H9 (cell line): ENCODE measurements around the gene PIK3C3. TPM values are rescaled to one million over a fixed set of nuclear protein-coding genes. Genes with fewer than 3 reads are reported as not detected.
"Not testable (repeated sequence)": the region's sequence is repeated elsewhere in the genome, so short reads cannot be mapped to it uniquely, and the experiment has no call there.

Experiments
- DNase-seq: peaks from one replicate; pipeline ENCODE4 v3.0.0-alpha.2; 2017
- H2AFZ ChIP-seq: one replicate; pipeline ENCODE4 v1.6.1; 2013; ENCODE audit warnings: mild to moderate bottlenecking, low read length, control low read depth, moderate library complexity
- H2AK5ac ChIP-seq: 2 replicates; pipeline ENCODE4 v1.6.1; 2013; ENCODE audit warnings: low read length, control low read depth, mixed read lengths; ENCODE audit not compliant: insufficient read length
- H2BK120ac ChIP-seq: one replicate; pipeline ENCODE4 v1.6.1; 2013; ENCODE audit warnings: low read depth, mild to moderate bottlenecking, low read length, control low read depth, inconsistent platforms; ENCODE audit not compliant: poor library complexity, severe bottlenecking
- H2BK12ac ChIP-seq: 2 replicates; pipeline ENCODE4 v1.6.1; 2013; ENCODE audit warnings: low read length, control low read depth, mixed read lengths, low read depth; ENCODE audit not compliant: insufficient read length
- H2BK15ac ChIP-seq: 2 replicates; pipeline ENCODE4 v1.6.1; 2013; ENCODE audit warnings: low read depth, low read length, control low read depth
- H2BK20ac ChIP-seq: one replicate; pipeline ENCODE4 v1.6.1; 2013; ENCODE audit warnings: low read depth, mild to moderate bottlenecking, low read length, control low read depth, inconsistent platforms; ENCODE audit not compliant: poor library complexity, severe bottlenecking
- H2BK5ac ChIP-seq: 2 replicates; pipeline ENCODE4 v1.6.1; 2013; ENCODE audit warnings: low read length, control low read depth, mixed read lengths; ENCODE audit not compliant: insufficient read length
- H3K14ac ChIP-seq: 2 replicates; pipeline ENCODE4 v1.6.1; 2013; ENCODE audit warnings: low read length, control low read depth; ENCODE audit not compliant: insufficient read depth
- H3K18ac ChIP-seq: 2 replicates; pipeline ENCODE4 v1.6.1; 2013; ENCODE audit warnings: low read depth, mild to moderate bottlenecking, mixed read lengths, low read length, control low read depth; ENCODE audit not compliant: insufficient read length
- H3K23ac ChIP-seq: 2 replicates; pipeline ENCODE4 v1.6.1; 2013; ENCODE audit warnings: low read length, control low read depth, mixed read lengths, low read depth; ENCODE audit not compliant: insufficient read length
- H3K23me2 ChIP-seq: 2 replicates; pipeline ENCODE4 v1.6.1; 2013; ENCODE audit warnings: low read depth, mild to moderate bottlenecking, mixed read lengths, low read length, control low read depth; ENCODE audit not compliant: insufficient read length, poor library complexity, severe bottlenecking
- H3K27ac ChIP-seq: 2 replicates; pipeline ENCODE4 v1.5.1; 2013; ENCODE audit warnings: low read length, control low read depth, mixed read lengths, low read depth; ENCODE audit not compliant: insufficient read length
- H3K27me3 ChIP-seq: 2 replicates; pipeline ENCODE4 v1.6.1; 2013; ENCODE audit warnings: low read length, control low read depth, inconsistent platforms; ENCODE audit not compliant: insufficient read depth
- H3K4ac ChIP-seq: 2 replicates; pipeline ENCODE4 v1.6.1; 2013; ENCODE audit warnings: low read depth, mild to moderate bottlenecking, control low read depth, inconsistent platforms, low read length, moderate library complexity
- H3K4me1 ChIP-seq: 2 replicates; pipeline ENCODE4 v1.6.1; 2013; ENCODE audit warnings: low read length, control low read depth, inconsistent platforms; ENCODE audit not compliant: insufficient read depth
- H3K4me2 ChIP-seq: 2 replicates; pipeline ENCODE4 v1.6.1; 2013; ENCODE audit warnings: low read length, control low read depth, mixed read lengths; ENCODE audit not compliant: insufficient read length, insufficient read depth
- H3K56ac ChIP-seq: 2 replicates; pipeline ENCODE4 v1.6.1; 2013; ENCODE audit warnings: low read depth, mild to moderate bottlenecking, mixed read lengths, low read length, control low read depth; ENCODE audit not compliant: insufficient read length
- H3K79me1 ChIP-seq: 2 replicates; pipeline ENCODE4 v1.6.1; 2013; ENCODE audit warnings: low read depth, mild to moderate bottlenecking, moderate library complexity, low read length, control low read depth, inconsistent platforms; ENCODE audit not compliant: insufficient read depth, poor library complexity, severe bottlenecking
- H3K79me2 ChIP-seq: 2 replicates; pipeline ENCODE4 v1.6.1; 2013; ENCODE audit warnings: low read length, control low read depth, inconsistent platforms; ENCODE audit not compliant: insufficient read depth
- H3K9ac ChIP-seq: 2 replicates; pipeline ENCODE4 v1.6.1; 2013; ENCODE audit warnings: low read length, control low read depth, mixed read lengths; ENCODE audit not compliant: insufficient read length; ENCODE audit errors: extremely low read depth
- H3K9me3 ChIP-seq: one replicate; pipeline ENCODE4 v1.6.1; 2013; ENCODE audit warnings: low read depth, low read length, inconsistent platforms; ENCODE audit not compliant: control insufficient read depth
- H3T11ph ChIP-seq: one replicate; pipeline ENCODE4 v1.6.1; 2013; ENCODE audit warnings: mild to moderate bottlenecking, low read length, control low read depth, inconsistent platforms
- H4K20me1 ChIP-seq: one replicate; pipeline ENCODE4 v1.6.1; 2013; ENCODE audit not compliant: control insufficient read depth, insufficient read length, insufficient read depth
- H4K5ac ChIP-seq: 2 replicates; pipeline ENCODE4 v1.6.1; 2013; ENCODE audit warnings: low read depth, mild to moderate bottlenecking, mixed read lengths, low read length, control low read depth; ENCODE audit not compliant: insufficient read length
- H4K8ac ChIP-seq: replicated peaks from 2 replicates; pipeline ENCODE4 v1.6.1; 2013; ENCODE audit warnings: low read length, control low read depth, mixed read lengths, low read depth; ENCODE audit not compliant: insufficient read length
- H4K91ac ChIP-seq: 2 replicates; pipeline ENCODE4 v1.6.1; 2013; ENCODE audit warnings: low read depth, mild to moderate bottlenecking, moderate library complexity, mixed read lengths, low read length, control low read depth; ENCODE audit not compliant: insufficient read length
- H3K27ac Mint-ChIP-seq, 3 experiments: 2 replicates in 2 of 3; 3 replicates in 1 of 3; pipeline ENCODE4 v1.8.0; 2020 to 2021; ENCODE audit warnings: mixed read lengths in 3 of 3, mild to moderate bottlenecking in 1 of 3, moderate library complexity in 1 of 3
- H3K27me3 Mint-ChIP-seq: 2 replicates; pipeline ENCODE4 v1.8.0; 2021; ENCODE audit warnings: low read depth, mild to moderate bottlenecking, moderate library complexity, mixed read lengths
- H3K36me3 Mint-ChIP-seq, 3 experiments: 2 replicates in 2 of 3; 3 replicates in 1 of 3; pipeline ENCODE4 v1.8.0; 2020 to 2021; ENCODE audit warnings: low read depth in 3 of 3, mixed read lengths in 3 of 3; ENCODE audit not compliant: insufficient read depth in 1 of 3
- H3K4me1 Mint-ChIP-seq, 2 experiments: 2 replicates each; pipeline ENCODE4 v1.8.0; 2020; ENCODE audit warnings: mixed read lengths in 2 of 2
- H3K4me3 Mint-ChIP-seq, 2 experiments: 2 replicates in 1 of 2; 3 replicates in 1 of 2; pipeline ENCODE4 v1.8.0; 2020 to 2021; ENCODE audit warnings: mild to moderate bottlenecking in 2 of 2, mixed read lengths in 2 of 2, moderate library complexity in 1 of 2
- H3K9me3 Mint-ChIP-seq, 2 experiments: 2 replicates in 1 of 2; 3 replicates in 1 of 2; pipeline ENCODE4 v1.8.0; 2020; ENCODE audit warnings: mild to moderate bottlenecking in 2 of 2, mixed read lengths in 2 of 2, moderate library complexity in 1 of 2
- CTCF ChIP-seq: fragments of 200-600 bp; sonication (generic); conservative IDR thresholded peaks from 3 replicates; pipeline ENCODE4 v1.8.0; 2021; ENCODE audit warnings: antibody characterized with exemption, mild to moderate bottlenecking
- WGBS: extraction: QIAGEN DNeasy Blood & Tissue Kit; methylation state at CpG from one replicate; pipeline ENCODE4 v1.1.7; 2013; ENCODE audit warnings: missing lambda C conversion rate, low lambda C conversion rate, mixed read lengths; ENCODE audit not compliant: insufficient read length; ENCODE audit errors: extremely low coverage; 5-methylcytosine and 5-hydroxymethylcytosine counted together
- total RNA-seq: library from RNA; stranded (reverse); gene quantifications from 2 replicates; pipeline ENCODE4 v1.2.1, GENCODE V29; 2021

Gene PIK3C3
- total RNA-seq, 1 experiment from 2014 or later: 48.8 TPM

DNA sequence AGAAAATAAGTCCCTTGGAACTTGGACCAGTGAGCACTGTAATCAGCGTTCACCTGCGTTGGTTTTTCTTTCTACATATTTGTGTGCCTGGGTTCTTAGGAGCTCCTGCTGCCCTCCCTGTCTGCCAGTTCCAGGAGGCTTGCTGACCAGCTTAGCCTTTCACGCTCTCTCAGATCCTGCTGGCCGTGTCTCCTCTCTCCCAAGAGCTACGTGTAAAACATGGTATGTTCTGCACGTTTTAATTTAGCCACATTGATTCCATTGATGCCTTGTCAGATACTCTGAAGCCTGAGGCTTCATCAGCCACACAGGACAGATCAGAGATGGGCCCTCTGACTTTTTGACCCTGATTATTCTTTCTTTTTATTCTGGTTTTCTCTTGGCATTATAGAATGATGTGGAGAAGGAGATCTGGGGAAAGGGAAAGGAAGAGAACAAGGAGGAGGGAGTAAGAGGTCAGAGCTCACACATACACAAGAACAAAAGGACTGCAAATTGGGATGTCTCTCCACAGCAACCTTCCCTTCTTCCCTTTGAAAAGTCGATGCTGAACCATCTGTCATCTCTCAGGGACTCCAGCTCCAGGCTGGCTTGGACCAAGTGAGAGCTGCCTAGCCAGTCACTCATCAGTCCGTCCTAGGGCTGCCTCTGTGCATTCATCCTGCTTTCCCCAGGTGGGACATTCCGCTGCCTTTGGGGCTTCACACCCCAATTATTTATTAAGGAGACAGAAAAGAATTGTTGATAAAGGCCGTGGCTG, 152.8 kb downstream of the PIK3C3 start:
- H3K36me3 Mint-ChIP-seq: peaks cover 6 to 13% (median 9%) of the 10 kb centered on the region in 3 experiments; a peak in 3 of 7 replicates
- Histone ChIP-seq H3K9me3 (no peaks in the 10 kb centered on the region), H2AK5ac (no peak overlapping the region), H3K9ac (no peak overlapping the region), H3K4me2 (no peak overlapping the region), H2BK120ac (no peak overlapping the region), H3K79me2 (no peaks in the 10 kb centered on the region), H2BK15ac (no peak overlapping the region), H3K4me1 (peaks cover 4% of the 10 kb centered on the region; the same call in 1 of the 2 replicates), H4K20me1 (no peaks in the 10 kb centered on the region), H2BK12ac (no peak overlapping the region), H3K27me3 (no peaks in the 10 kb centered on the region), H4K91ac (no peak overlapping the region), H4K5ac (no peak overlapping the region), H2AFZ (no peak overlapping the region), H2BK5ac (no peak overlapping the region), H2BK20ac (no peak overlapping the region), H3K79me1 (no peaks in the 10 kb centered on the region), H3K23me2 (no peaks in the 10 kb centered on the region), H3K23ac (no peak overlapping the region), H4K8ac (no peak overlapping the region), H3K56ac (no peak overlapping the region), H3K4ac (no peak overlapping the region), H3T11ph (no peak overlapping the region), H3K18ac (no peak overlapping the region), H3K27ac (no peak overlapping the region), H3K14ac (no peak overlapping the region)
- DNase-seq: no peak
- H3K4me1 Mint-ChIP-seq: peaks cover 18 to 23% of the 10 kb centered on the region in 2 experiments
- H3K9me3 Mint-ChIP-seq: peaks cover 11 to 12% of the 10 kb centered on the region in 2 experiments
- no CpG with 5 or more reads among the region's 10 CpGs for WGBS
- H3K27ac Mint-ChIP-seq: peak overlapping the region in 2 of 3 experiments; percentile 13 to 24; a peak in 1 of 7 replicates
- TF ChIP-seq CTCF: no peak
- H3K4me3 Mint-ChIP-seq: no peak overlapping the region
- no peaks in the 10 kb centered on the region for H3K27me3 Mint-ChIP-seq

GRCh38 chr18:42112147-42112546, 157.1 kb downstream of the PIK3C3 start:
- not testable (repeated sequence) for H2AK5ac ChIP-seq, H3K27ac ChIP-seq, H3K27ac Mint-ChIP-seq, DNase-seq, H3K23me2 ChIP-seq, H2BK12ac ChIP-seq, H2AFZ ChIP-seq, H3K27me3 ChIP-seq, H3K9ac ChIP-seq, H3K18ac ChIP-seq, H3K79me2 ChIP-seq, H2BK20ac ChIP-seq, H3K4me2 ChIP-seq, H2BK5ac ChIP-seq, H4K20me1 ChIP-seq, H4K91ac ChIP-seq, H3K14ac ChIP-seq, H3K4ac ChIP-seq, H3K4me1 ChIP-seq, H4K5ac ChIP-seq, H3K23ac ChIP-seq, H3K27me3 Mint-ChIP-seq, H3K56ac ChIP-seq, H3K79me1 ChIP-seq, H3K9me3 ChIP-seq, H2BK15ac ChIP-seq, H4K8ac ChIP-seq, H3K4me3 Mint-ChIP-seq, H2BK120ac ChIP-seq, H3T11ph ChIP-seq
- H3K36me3 Mint-ChIP-seq: peaks cover 6 to 13% (median 10%) of the 10 kb centered on the region in 3 experiments; a peak in 4 of 7 replicates
- peaks cover 13% of the 10 kb centered on the region in 2 experiments for H3K9me3 Mint-ChIP-seq
- WGBS: no CpG with 5 or more reads among the region's 5 CpGs
- H3K4me1 Mint-ChIP-seq: peaks cover 20 to 27% of the 10 kb centered on the region in 2 experiments
